ENCODE results near the gene C11orf86. TPM values are rescaled to one million over a fixed set of nuclear protein-coding genes. Genes with fewer than 3 reads are reported as not detected.

The C11orf86 gene
- total and polyA plus RNA-seq, 2 experiments from 2014 or later, result not detected

GRCh38 chr11:67006029-67006884 is 31.2 kb downstream of the C11orf86 start:
- Histone ChIP-seq H3K36me3 (no peaks in the 10 kb centered on the region), H3K4me3 (no peak overlapping the region)

GRCh38 chr11:67007126-67007525 is 32.0 kb downstream of the C11orf86 start:
- Histone ChIP-seq H3K36me3 (no peaks in the 10 kb centered on the region), H3K27me3 (no peaks in the 10 kb centered on the region)

More at GRCh38 chr11:67006029-67006884, 31.2 kb downstream of the C11orf86 start:
- Histone ChIP-seq H3K27ac (no peak overlapping the region), H3K27me3 (no peaks in the 10 kb centered on the region), H3K9me3 (ENCODE audit: low read depth) (no peaks in the 10 kb centered on the region), H3K4me1 (ENCODE audit: low read depth) (no peaks in the 10 kb centered on the region)
- no peak for DNase-seq (ENCODE audit: low read depth in 1 of 2, low spot score in 1 of 2)
- TF ChIP-seq CTCF (IDR thresholded peaks at IDR 0.05; ENCODE audit: low read depth, low read length), result no peak

GRCh38 chr11:67010296-67010905 is 35.3 kb downstream of the C11orf86 start:
- DNase-seq (ENCODE audit: low read depth in 1 of 2, low spot score in 1 of 2), result no peak
- no peak overlapping the region for H3K4me3 ChIP-seq
- TF ChIP-seq CTCF (IDR thresholded peaks at IDR 0.05; ENCODE audit: low read depth, low read length), result no peak
- no peaks in the 10 kb centered on the region for H3K9me3 ChIP-seq (ENCODE audit: low read depth)
- no peaks in the 10 kb centered on the region for H3K4me1 ChIP-seq (ENCODE audit: low read depth)
- no peak overlapping the region for H3K27ac ChIP-seq
- H3K36me3 ChIP-seq, result no peaks in the 10 kb centered on the region
- no peaks in the 10 kb centered on the region for H3K27me3 ChIP-seq

More at GRCh38 chr11:67007126-67007525, 32.0 kb downstream of the C11orf86 start:
- no peak overlapping the region for H3K27ac ChIP-seq
- no peak overlapping the region for H3K4me3 ChIP-seq
- no peak for DNase-seq (ENCODE audit: low read depth in 1 of 2, low spot score in 1 of 2)
- TF ChIP-seq CTCF (IDR thresholded peaks at IDR 0.05; ENCODE audit: low read depth, low read length), result no peak
- H3K9me3 ChIP-seq (ENCODE audit: low read depth), result no peaks in the 10 kb centered on the region
- H3K4me1 ChIP-seq (ENCODE audit: low read depth), result no peaks in the 10 kb centered on the region

- Histone ChIP-seq H3K27me3 (no peaks in the 10 kb centered on the region), H3K9me3 (ENCODE audit: low read depth) (no peaks in the 10 kb centered on the region), H3K4me1 (ENCODE audit: low read depth) (no peaks in the 10 kb centered on the region), H3K4me3 (no peak overlapping the region), H3K36me3 (no peaks in the 10 kb centered on the region), H3K27ac (no peak overlapping the region)
- no peak for DNase-seq (ENCODE audit: low read depth in 1 of 2, low spot score in 1 of 2)
- TF ChIP-seq CTCF (IDR thresholded peaks at IDR 0.05; ENCODE audit: low read depth, low read length), result no peak
Measured at GRCh38 chr11:67013511-67014045, 38.5 kb downstream of the C11orf86 start.

GRCh38 chr11:67014343-67014742 is 39.2 kb downstream of the C11orf86 start:
- H3K36me3 ChIP-seq, result no peaks in the 10 kb centered on the region
- TF ChIP-seq CTCF (IDR thresholded peaks at IDR 0.05; ENCODE audit: low read depth, low read length), result no peak
- no peaks in the 10 kb centered on the region for H3K27me3 ChIP-seq
- DNase-seq (ENCODE audit: low read depth in 1 of 2, low spot score in 1 of 2), result no peak
- no peak overlapping the region for H3K4me3 ChIP-seq
- H3K9me3 ChIP-seq (ENCODE audit: low read depth), result no peaks in the 10 kb centered on the region
- H3K4me1 ChIP-seq (ENCODE audit: low read depth), result no peaks in the 10 kb centered on the region
- no peak overlapping the region for H3K27ac ChIP-seq

All from cardiac muscle cell (in vitro differentiated cells and primary cell).